K562 treated with DMSO at 1 percent for 12 hours (cell line): ENCODE measurements around the gene VPS4A. TPM values are rescaled to one million over a fixed set of nuclear protein-coding genes. Genes with fewer than 3 reads are reported as not detected.

Experiments used
- total RNA-seq: library from RNA; unstranded; fragments of 300-600 nt; gene quantifications from 2 replicates; pipeline ENCODE4 v1.2.3, GENCODE V29; 2022; ENCODE audit not compliant: insufficient read depth

The VPS4A gene
- total RNA-seq, result 50.1 and 65.2 TPM in 2 replicates

GRCh38 chr16:69310653-69311532 lies at the start of gene VPS4A:
Gene VPS4A, plus strand, starts transcription at chr16:69311350. Its CDS starts 162 bp downstream, at chr16:69311512.

GRCh38 chr16:69330286-69331109 lies 19.3 kb downstream of the VPS4A start, which contains the start of gene PDF:
Gene PDF, minus strand, starts transcription at chr16:69330588. Its CDS starts 18 bp downstream, at chr16:69330570.

GRCh38 chr16:69339289-69340094 lies 28.3 kb downstream of the VPS4A start, which contains the start of the genes COG8 and NIP7:
Gene COG8, minus strand, starts transcription at chr16:69339564. Its CDS starts 12 bp downstream, at chr16:69339552.
Gene NIP7, plus strand, starts transcription at chr16:69339772. Its CDS starts 58 bp downstream, at chr16:69339830.

GRCh38 chr16:69351309-69352027 lies 40.3 kb downstream of the VPS4A start, which contains the start of gene TMED6:
Gene TMED6, minus strand, starts transcription at chr16:69351786. Its CDS starts 33 bp downstream, at chr16:69351753.

Other genes with a start within 250 kb of the VPS4A start
- 0.32 TPM in 1 of 2 replicates, not detected in the other for gene HAS3, start 205.7 kb upstream of the VPS4A start, total RNA-seq
- 88.8 and 159 TPM in 2 replicates for gene CHTF8, start 178.8 kb upstream of the VPS4A start, total RNA-seq
- gene UTP4, start 178.7 kb upstream of the VPS4A start, total RNA-seq, result 21.8 and 47.2 TPM in 2 replicates
- gene SNTB2, start 124.2 kb upstream of the VPS4A start, total RNA-seq, result 1.9 and 8.6 TPM in 2 replicates
- 20.1 and 21.3 TPM in 2 replicates for gene PDF, start 19.2 kb downstream of the VPS4A start, total RNA-seq
- 23.7 and 40.3 TPM in 2 replicates for gene COG8, start 28.2 kb downstream of the VPS4A start, total RNA-seq
- gene NIP7, start 28.4 kb downstream of the VPS4A start, total RNA-seq, result 10.4 and 17.9 TPM in 2 replicates
- gene TMED6, start 40.4 kb downstream of the VPS4A start, total RNA-seq, result 0.96 TPM in 1 of 2 replicates, not detected in the other
- gene TERF2, start 74.7 kb downstream of the VPS4A start, total RNA-seq, result 14.8 and 39.8 TPM in 2 replicates
- 47.9 and 81.6 TPM in 2 replicates for gene CYB5B, start 113.3 kb downstream of the VPS4A start, total RNA-seq